SU-DHL-6 (cell line): ENCODE measurements around the gene CARD11.

Source experiments
- H2AFZ ChIP-seq: fragments of 200-600 bp; sonication (generic); 2 replicates; pipeline ENCODE4 v1.6.1; 2014; ENCODE audit warnings: low read depth, mild to moderate bottlenecking, moderate library complexity, mixed read lengths, antibody characterized with exemption, low read length; ENCODE audit not compliant: severe bottlenecking
- H3F3A ChIP-seq: fragments of 200-600 bp; shearing (Covaris generic); 2 replicates; pipeline ENCODE4 v1.6.0; 2016; ENCODE audit warnings: antibody characterized with exemption, mild to moderate bottlenecking; ENCODE audit not compliant: insufficient read depth
- H3K27ac ChIP-seq: fragments of 200-600 bp; sonication (generic); 2 replicates; pipeline ENCODE4 v1.5.1; 2016; ENCODE audit warnings: low read depth, mild to moderate bottlenecking, low read length, moderate library complexity, mixed read lengths
- H3K27me3 ChIP-seq: fragments of 200-600 bp; sonication (generic), shearing (Covaris generic); 2 replicates; pipeline ENCODE4 v1.6.0; 2014; ENCODE audit warnings: mild to moderate bottlenecking, low read length
- H3K36me3 ChIP-seq: fragments of 200-600 bp; sonication (generic); 2 replicates; pipeline ENCODE4 v1.6.1; 2014; ENCODE audit warnings: mild to moderate bottlenecking, low read length, mixed read lengths
- H3K4me2 ChIP-seq: fragments of 300-600, 200-600 bp; shearing (Covaris generic), sonication (generic); 2 replicates; pipeline ENCODE4 v1.6.0; 2014; ENCODE audit warnings: low read length, low read depth, mild to moderate bottlenecking; ENCODE audit not compliant: poor library complexity, severe bottlenecking
- H3K4me3 ChIP-seq: fragments of 200-600 bp; sonication (generic); 2 replicates; pipeline ENCODE4 v1.5.1; 2014; ENCODE audit warnings: antibody characterized with exemption, low read length, mild to moderate bottlenecking, mixed read lengths; ENCODE audit not compliant: insufficient read depth, poor library complexity, severe bottlenecking
- H3K79me2 ChIP-seq: fragments of 200-600 bp; sonication (generic); 2 replicates; pipeline ENCODE4 v1.6.1; 2014; ENCODE audit warnings: mild to moderate bottlenecking, low read length, moderate library complexity; ENCODE audit not compliant: insufficient read depth
- H3K9ac ChIP-seq: fragments of 200-600 bp; sonication (generic); 2 replicates; pipeline ENCODE4 v1.7.0; 2014; ENCODE audit warnings: mild to moderate bottlenecking, low read length
- H3K9me2 ChIP-seq: fragments of 200-600 bp; sonication (generic); replicated peaks from 2 replicates; pipeline ENCODE4 v1.6.1; 2014; ENCODE audit warnings: low read length; ENCODE audit not compliant: insufficient read depth
- H3K9me3 ChIP-seq: fragments of 200-600 bp; sonication (generic); 2 replicates; pipeline ENCODE4 v1.6.1; 2014; ENCODE audit warnings: low read length, mixed read lengths; ENCODE audit not compliant: insufficient read depth
- H4K20me1 ChIP-seq: fragments of 200-600 bp; sonication (generic); 2 replicates; pipeline ENCODE4 v1.6.1; 2014; ENCODE audit warnings: low read depth, mild to moderate bottlenecking, antibody characterized with exemption, low read length, moderate library complexity, mixed read lengths
- CTCF ChIP-seq: fragments of 200-600 bp; sonication (generic); IDR thresholded peaks from one replicate; pipeline ENCODE4 v1.5.1; 2017; ENCODE audit warnings: antibody characterized with exemption, mild to moderate bottlenecking, low read length, moderate library complexity; ENCODE audit not compliant: insufficient read depth, poor library complexity, severe bottlenecking
- EZH2phosphoT487 ChIP-seq: fragments of 200-600 bp; sonication (generic), shearing (Covaris generic); conservative IDR thresholded peaks from 2 replicates; pipeline ENCODE4 v1.6.1; 2018; ENCODE audit warnings: mild to moderate bottlenecking, antibody characterized with exemption, low read length, moderate library complexity, mixed read lengths

The CARD11 gene

GRCh38 chr7:2941216-2941859, 102.3 kb downstream of the CARD11 start:
- no peak overlapping the region for H2AFZ ChIP-seq

DNA sequence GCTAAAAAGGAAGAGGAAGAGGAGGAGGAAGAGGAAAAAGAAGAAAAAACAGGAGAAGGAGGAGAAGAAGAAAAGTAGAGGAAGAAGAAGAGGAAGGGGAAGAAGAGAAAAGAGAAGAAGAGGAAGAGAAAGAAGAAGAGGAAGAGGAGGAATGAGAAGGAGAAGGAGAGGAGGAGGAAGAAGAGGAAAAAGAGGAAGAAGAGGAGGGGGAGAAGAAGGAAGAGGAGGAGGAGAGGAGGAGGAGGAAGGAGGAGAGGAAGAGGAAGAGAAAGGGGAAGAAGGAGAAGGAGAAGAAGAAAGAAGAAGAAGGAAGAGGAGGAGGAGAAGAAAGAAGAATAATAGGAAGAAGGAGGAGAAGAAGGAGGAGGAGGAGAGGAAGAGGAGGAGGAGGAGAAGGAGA, 103.2 kb downstream of the CARD11 start:
- H3K36me3 ChIP-seq: no peaks in the 10 kb centered on the region
- no peaks in the 10 kb centered on the region for H3K9me3 ChIP-seq
- H3K4me3 ChIP-seq: no peak overlapping the region
- no peak overlapping the region for H3K9ac ChIP-seq
- TF ChIP-seq CTCF: no peak
- no peak for TF ChIP-seq EZH2phosphoT487
- no peaks in the 10 kb centered on the region for H3K79me2 ChIP-seq
- no peak overlapping the region for H3K27ac ChIP-seq
- no peaks in the 10 kb centered on the region for H3K9me2 ChIP-seq
- H3K4me2 ChIP-seq: no peak overlapping the region
- no peaks in the 10 kb centered on the region for H3K27me3 ChIP-seq
- no peak overlapping the region for H2AFZ ChIP-seq
- H4K20me1 ChIP-seq: no peaks in the 10 kb centered on the region
- H3F3A ChIP-seq: no peaks in the 10 kb centered on the region

More at GRCh38 chr7:2941216-2941859, 102.3 kb downstream of the CARD11 start:
- TF ChIP-seq EZH2phosphoT487 (no peak), CTCF (no peak)
- no peak overlapping the region for H3K4me3 ChIP-seq
- H3K79me2 ChIP-seq: no peaks in the 10 kb centered on the region
- no peaks in the 10 kb centered on the region for H3K36me3 ChIP-seq
- no peaks in the 10 kb centered on the region for H3F3A ChIP-seq
- H4K20me1 ChIP-seq: no peaks in the 10 kb centered on the region
- H3K9ac ChIP-seq: no peak overlapping the region
- H3K27me3 ChIP-seq: no peaks in the 10 kb centered on the region
- no peaks in the 10 kb centered on the region for H3K9me3 ChIP-seq
- H3K9me2 ChIP-seq: no peaks in the 10 kb centered on the region
- H3K4me2 ChIP-seq: no peak overlapping the region
- no peak overlapping the region for H3K27ac ChIP-seq

- no peaks in the 10 kb centered on the region for H3K9me2 ChIP-seq
- H3K4me3 ChIP-seq: no peak overlapping the region
- no peaks in the 10 kb centered on the region for H4K20me1 ChIP-seq
- H3K27me3 ChIP-seq: no peaks in the 10 kb centered on the region
- no peak overlapping the region for H3K4me2 ChIP-seq
- H3K79me2 ChIP-seq: no peaks in the 10 kb centered on the region
- TF ChIP-seq CTCF: no peak
- no peak for TF ChIP-seq EZH2phosphoT487
- no peak overlapping the region for H3K27ac ChIP-seq
- H3K9ac ChIP-seq: no peak overlapping the region
- H3K36me3 ChIP-seq: no peaks in the 10 kb centered on the region
- H3F3A ChIP-seq: no peaks in the 10 kb centered on the region
- H3K9me3 ChIP-seq: no peaks in the 10 kb centered on the region
- no peak overlapping the region for H2AFZ ChIP-seq
Observed at GRCh38 chr7:2939193-2939885, 104.3 kb downstream of the CARD11 start.
